K562 (cell line): ENCODE measurements around the gene PUM1.

Experiments
- ARHGAP35 ChIP-seq: fragments of 450-650 bp; IDR thresholded peaks from 2 replicates; pipeline ENCODE4 v1.6.1; 2018; ENCODE audit not compliant: partially characterized antibody
- ARID4B ChIP-seq: sonication (generic); formaldehyde crosslinking; IDR thresholded peaks from 2 replicates; pipeline ENCODE4 v1.8.0; 2022; ENCODE audit warnings: mild to moderate bottlenecking, missing genetic modification reagents
- BHLHE40 ChIP-seq: IDR thresholded peaks from 2 replicates; pipeline ENCODE4 v1.6.1; 2011; ENCODE audit warnings: low read length, improper control_type of control experiment
- CTCF ChIP-seq, 3 experiments: IDR thresholded peaks in 2 of 3; conservative IDR thresholded peaks in 1 of 3; 2 replicates each; pipeline ENCODE4 v1.5.1; 2011 to 2012; ENCODE audit warnings: low read length in 3 of 3, mild to moderate bottlenecking in 3 of 3, control low read depth in 2 of 3, improper control_type of control experiment in 1 of 3, inconsistent platforms in 1 of 3, low read depth in 1 of 3, mixed read lengths in 1 of 3, moderate library complexity in 1 of 3; ENCODE audit not compliant: insufficient read depth in 2 of 3
- FOSL1 ChIP-seq: fragments of 200-800 bp; sonication (Bioruptor generic); conservative IDR thresholded peaks from 2 replicates; pipeline ENCODE4 v1.6.1; 2016; ENCODE audit warnings: missing genetic modification characterization, missing compliant biosample characterization
- HNRNPK ChIP-seq: fragments of 200-400 bp; formaldehyde crosslinking; IDR thresholded peaks from one replicate; pipeline ENCODE4 v1.6.1; 2018; ENCODE audit warnings: mild to moderate bottlenecking, low read depth, low read length; ENCODE audit not compliant: poor library complexity, severe bottlenecking
- JUND ChIP-seq, 2 experiments: IDR thresholded peaks; 2 replicates in 1 of 2; 3 replicates in 1 of 2; pipeline ENCODE4 v1.6.1; 2011; ENCODE audit warnings: borderline replicate concordance in 2 of 2, low read depth in 2 of 2, low read length in 2 of 2, improper control_type of control experiment in 1 of 2, missing biosample characterization in 1 of 2, missing genetic modification characterization in 1 of 2, missing genetic modification reagents in 1 of 2
- KDM4B ChIP-seq, 2 experiments: fragments of 450-650 bp in 1 of 2; sonication (generic) in 1 of 2; IDR thresholded peaks; 2 replicates each; pipeline ENCODE4 v1.6.1; 2016 to 2017; ENCODE audit warnings: borderline replicate concordance in 2 of 2, antibody characterized with exemption in 1 of 2, low read depth in 1 of 2, mild to moderate bottlenecking in 1 of 2
- POLR2AphosphoS5 ChIP-seq: IDR thresholded peaks from 2 replicates; pipeline ENCODE4 v1.6.1; 2011; ENCODE audit warnings: mild to moderate bottlenecking, low read depth, low read length, moderate library complexity; ENCODE audit not compliant: control insufficient read depth, insufficient read depth
- POLR3A ChIP-seq: IDR thresholded peaks from 2 replicates; pipeline ENCODE4 v1.6.1; 2011; ENCODE audit warnings: borderline replicate concordance, mild to moderate bottlenecking, moderate library complexity; ENCODE audit not compliant: insufficient read length, insufficient read depth; ENCODE audit errors: extremely low read depth
- PRDM10 ChIP-seq: fragments of 450-650 bp; IDR thresholded peaks from 2 replicates; pipeline ENCODE4 v1.6.1; 2018; ENCODE audit not compliant: partially characterized antibody
- SIN3A ChIP-seq, 2 experiments: fragments of 150-350 bp in 1 of 2; IDR thresholded peaks; 2 replicates each; pipeline ENCODE4 v1.6.1; 2011 to 2016; ENCODE audit warnings: borderline replicate concordance in 2 of 2, low read depth in 2 of 2, low read length in 2 of 2, mild to moderate bottlenecking in 2 of 2, moderate library complexity in 2 of 2; ENCODE audit not compliant: control insufficient read depth in 1 of 2
- TGIF2 ChIP-seq: sonication (generic); formaldehyde crosslinking; IDR thresholded peaks from 2 replicates; pipeline ENCODE4 v1.8.1; 2022; ENCODE audit warnings: mild to moderate bottlenecking, missing genetic modification reagents, moderate library complexity

- TF ChIP-seq POLR2AphosphoS5 (no peak), BHLHE40 (no peak), JUND (IDR thresholded peaks at IDR 0.05; ENCODE audit: borderline replicate concordance, low read depth, low read length) (no peak), JUND (tag; IDR thresholded peaks at IDR 0.05; ENCODE audit: borderline replicate concordance, low read depth, low read length) (no peak), FOSL1 (no peak), HNRNPK (no peak), ARID4B (CRISPR knock-in tag) (no peak), KDM4B (IDR thresholded peaks at IDR 0.05; ENCODE audit: borderline replicate concordance in 2 of 2, low read depth in 1 of 2) (no peak), SIN3A (IDR thresholded peaks at IDR 0.05; ENCODE audit: borderline replicate concordance in 2 of 2, control insufficient read depth in 1 of 2, low read depth in 2 of 2, low read length in 2 of 2) (no peak), CTCF (IDR thresholded peaks at IDR 0.05 in 2 of 3, conservative IDR thresholded peaks at IDR 0.05 in 1 of 3; ENCODE audit: insufficient read depth in 2 of 3, low read depth in 1 of 3, low read length in 3 of 3) (no peak), PRDM10 (no peak), TGIF2 (CRISPR knock-in tag) (no peak), POLR3A (no peak), ARHGAP35 (no peak)
Observed at GRCh38 chr1:31051611-31052010, 13.9 kb downstream of the PUM1 start.
